Measurements from ENCODE around the gene TMEM53. TPM values are rescaled to one million over a fixed set of nuclear protein-coding genes. Genes with fewer than 3 reads are reported as not detected.

The TMEM53 gene
- total RNA-seq, 1 donor from 2014 or later = 13.9 TPM

GRCh38 chr1:44625348-44625747, 48.9 kb downstream of the TMEM53 start:
- intact Hi-C loops (cut with DNase I) = no loop called here
- no peaks in the 10 kb centered on the region for H3K9me3 ChIP-seq
- no peaks in the 10 kb centered on the region for H3K4me1 ChIP-seq
- DNase-seq (no peak), ATAC-seq (no peak)
- H3K27ac ChIP-seq = no peak overlapping the region
- H3K27me3 ChIP-seq = no peaks in the 10 kb centered on the region
- no peak overlapping the region for H3K4me3 ChIP-seq
- H3K36me3 ChIP-seq = no peaks in the 10 kb centered on the region
- no peak for TF ChIP-seq CTCF (IDR thresholded peaks at IDR 0.05)

GRCh38 chr1:44624268-44624901, 49.9 kb downstream of the TMEM53 start:
- no peak overlapping the region for H3K4me3 ChIP-seq
- no peaks in the 10 kb centered on the region for H3K36me3 ChIP-seq
- no peaks in the 10 kb centered on the region for H3K9me3 ChIP-seq
- DNase-seq = no peak
- H3K27me3 ChIP-seq = no peaks in the 10 kb centered on the region
- no peak overlapping the region for H3K27ac ChIP-seq
- no peaks in the 10 kb centered on the region for H3K4me1 ChIP-seq
- intact Hi-C loops (cut with DNase I) = no loop called here
- TF ChIP-seq CTCF (IDR thresholded peaks at IDR 0.05) = no peak
- ATAC-seq = no peak

- TF ChIP-seq CTCF (IDR thresholded peaks at IDR 0.05) = no peak
- H3K27me3 ChIP-seq = no peaks in the 10 kb centered on the region
- H3K4me1 ChIP-seq = no peaks in the 10 kb centered on the region
- no peak for ATAC-seq
- no peaks in the 10 kb centered on the region for H3K36me3 ChIP-seq
- DNase-seq = no peak
- H3K27ac ChIP-seq = no peak overlapping the region
- no peak overlapping the region for H3K4me3 ChIP-seq
- intact Hi-C loops (cut with DNase I) = no loop called here
- no peaks in the 10 kb centered on the region for H3K9me3 ChIP-seq
These were observed 52.4 kb downstream of the TMEM53 start for GRCh38 chr1:44621841-44622286.

GRCh38 chr1:44620072-44620471, 54.2 kb downstream of the TMEM53 start:
- no peaks in the 10 kb centered on the region for H3K27me3 ChIP-seq
- DNase-seq (no peak), ATAC-seq (no peak)
- no peaks in the 10 kb centered on the region for H3K9me3 ChIP-seq
- no peaks in the 10 kb centered on the region for H3K36me3 ChIP-seq
- intact Hi-C loops (cut with DNase I) = no loop called here
- H3K4me3 ChIP-seq = no peak overlapping the region
- no peak for TF ChIP-seq CTCF (IDR thresholded peaks at IDR 0.05)
- H3K4me1 ChIP-seq = no peaks in the 10 kb centered on the region
- H3K27ac ChIP-seq = no peak overlapping the region

GRCh38 chr1:44619261-44619900, 54.9 kb downstream of the TMEM53 start:
- ATAC-seq (no peak), DNase-seq (no peak)
- no peak for TF ChIP-seq CTCF (IDR thresholded peaks at IDR 0.05)
- intact Hi-C loops (cut with DNase I) = no loop called here
- no peaks in the 10 kb centered on the region for H3K36me3 ChIP-seq
- no peak overlapping the region for H3K27ac ChIP-seq
- no peak overlapping the region for H3K4me3 ChIP-seq
- H3K9me3 ChIP-seq = no peaks in the 10 kb centered on the region
- no peaks in the 10 kb centered on the region for H3K27me3 ChIP-seq
- H3K4me1 ChIP-seq = no peaks in the 10 kb centered on the region

Data from upper lobe of right lung (tissue), 1 donor.